CD4-positive, alpha-beta T cell treated with Interleukin-12 subunit alpha and Interleukin-12 subunit beta, for 1 hour (primary cell): ENCODE measurements around the gene RLN3.

ENCODE experiments used
- DNase-seq: peaks from one replicate; pipeline ENCODE4 v3.0.0-alpha.2; 2020

The RLN3 gene, protein sequence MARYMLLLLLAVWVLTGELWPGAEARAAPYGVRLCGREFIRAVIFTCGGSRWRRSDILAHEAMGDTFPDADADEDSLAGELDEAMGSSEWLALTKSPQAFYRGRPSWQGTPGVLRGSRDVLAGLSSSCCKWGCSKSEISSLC

DNA sequence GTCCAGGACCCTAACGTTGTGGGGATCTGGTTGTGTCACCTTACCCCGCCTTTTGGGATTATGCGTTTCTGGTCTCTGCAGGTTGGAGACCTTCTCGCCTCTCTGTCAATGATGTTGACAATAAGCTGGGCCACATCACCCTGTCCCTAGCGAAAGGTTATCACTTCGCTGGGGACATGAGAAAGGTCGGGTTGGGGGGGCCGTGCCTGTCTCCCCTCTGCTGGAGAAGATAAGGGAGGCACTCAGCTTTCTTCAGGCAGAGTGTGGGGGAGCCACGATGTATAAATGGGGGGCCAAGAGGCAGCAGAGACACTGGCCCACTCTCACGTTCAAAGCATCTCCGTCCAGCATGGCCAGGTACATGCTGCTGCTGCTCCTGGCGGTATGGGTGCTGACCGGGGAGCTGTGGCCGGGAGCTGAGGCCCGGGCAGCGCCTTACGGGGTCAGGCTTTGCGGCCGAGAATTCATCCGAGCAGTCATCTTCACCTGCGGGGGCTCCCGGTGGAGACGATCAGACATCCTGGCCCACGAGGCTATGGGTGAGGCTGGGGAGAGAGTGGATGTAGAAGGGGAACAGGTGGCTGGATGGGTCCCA, at the start of gene RLN3:
Gene RLN3, plus strand, starts transcription at position 293 of the 595 bp plus-strand sequence. Its CDS starts 57 bp downstream, at position 350.
- DNase-seq = no peak

DNA sequence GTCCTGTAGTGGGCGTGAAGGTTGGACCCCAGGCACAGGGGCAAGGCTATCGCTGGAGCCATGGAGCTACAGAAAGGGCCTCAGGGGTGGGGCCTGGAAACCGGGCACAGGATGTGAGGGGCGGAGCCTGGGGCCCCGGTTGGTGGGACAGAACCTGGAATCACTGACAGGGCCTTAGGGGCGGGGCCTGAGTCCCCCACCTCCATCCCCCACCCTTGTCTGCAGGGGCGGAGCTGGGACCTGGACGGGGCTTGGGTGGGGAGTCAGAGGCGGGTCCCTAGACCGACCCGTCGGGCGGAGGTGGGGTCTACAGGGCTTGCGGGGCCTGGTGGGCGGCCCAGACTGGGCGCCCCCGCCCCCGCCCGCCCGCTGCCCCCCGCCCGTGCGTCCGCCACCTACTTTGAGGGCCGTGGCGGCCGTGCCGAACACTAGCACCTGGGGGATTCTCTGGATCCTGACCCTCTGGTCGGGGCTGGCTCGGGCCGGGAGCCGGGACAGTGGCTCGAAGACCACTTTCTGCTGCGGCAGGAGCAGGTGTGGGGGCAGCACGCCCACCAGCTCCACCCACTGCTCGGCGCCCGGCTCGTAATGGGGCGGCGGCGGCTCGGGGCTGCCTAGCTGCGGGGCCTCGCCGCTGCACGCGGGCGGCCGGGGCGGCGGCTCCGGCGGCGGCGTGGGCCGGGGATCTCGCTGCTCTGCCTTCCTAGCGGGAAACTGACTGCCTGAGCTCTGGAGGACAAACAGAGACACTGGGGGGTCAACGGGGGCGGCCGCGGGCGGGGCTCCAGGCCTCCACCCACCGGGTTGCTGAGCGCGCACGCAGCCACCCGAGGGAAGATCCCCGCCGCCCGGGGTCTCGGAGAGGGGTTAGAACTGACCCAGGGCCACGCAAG, 49.4 kb upstream of the RLN3 start:
- DNase-seq = peak; percentile 50

- DNase-seq = no peak
Measured at GRCh38 chr19:13979244-13979615, 48.7 kb upstream of the RLN3 start.

GRCh38 chr19:13979686-13980085, 48.3 kb upstream of the RLN3 start:
- DNase-seq = no peak

DNA sequence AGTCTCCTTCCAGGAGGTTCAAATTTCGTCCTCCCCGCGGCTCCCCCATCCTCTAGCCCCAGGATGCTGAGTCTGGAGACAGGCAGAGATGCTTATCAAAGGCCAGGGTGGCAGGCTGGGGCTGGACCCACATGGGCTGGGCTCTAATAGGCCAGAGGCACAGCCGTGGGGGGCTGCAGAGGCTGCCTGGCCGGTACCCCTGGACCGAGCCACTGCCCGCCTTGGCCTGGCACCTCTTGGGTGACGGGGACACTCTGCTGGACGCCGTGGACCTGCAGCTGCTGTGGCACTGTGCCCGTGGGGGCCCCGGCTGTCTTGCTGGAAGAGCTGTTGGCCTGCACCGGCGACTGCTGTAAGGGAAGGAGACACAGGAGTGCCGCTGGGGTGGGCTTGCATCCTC, 47.6 kb upstream of the RLN3 start:
- DNase-seq = no peak

GRCh38 chr19:13981021-13981420, 46.9 kb upstream of the RLN3 start:
- DNase-seq = no peak

DNA sequence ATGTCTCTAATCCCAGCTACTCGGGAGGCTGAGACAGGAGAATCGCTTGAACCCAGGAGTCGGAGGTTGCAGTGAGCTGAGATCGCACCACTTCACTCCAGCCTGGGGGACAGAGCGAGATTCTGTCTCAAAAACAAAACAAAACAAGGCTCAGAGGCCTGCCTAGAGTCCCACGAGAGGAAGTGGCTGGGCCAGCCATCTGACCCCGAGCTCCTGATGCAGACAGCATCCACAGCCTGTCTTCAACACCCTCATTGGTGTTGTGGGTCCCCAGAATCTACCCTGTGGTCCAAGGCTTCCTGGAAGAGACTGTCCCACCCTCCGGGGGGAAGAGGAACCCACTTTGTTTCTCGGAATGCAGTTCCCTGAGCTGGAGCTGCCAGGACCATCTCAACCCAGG, 46.5 kb upstream of the RLN3 start:
- no peak for DNase-seq

DNA sequence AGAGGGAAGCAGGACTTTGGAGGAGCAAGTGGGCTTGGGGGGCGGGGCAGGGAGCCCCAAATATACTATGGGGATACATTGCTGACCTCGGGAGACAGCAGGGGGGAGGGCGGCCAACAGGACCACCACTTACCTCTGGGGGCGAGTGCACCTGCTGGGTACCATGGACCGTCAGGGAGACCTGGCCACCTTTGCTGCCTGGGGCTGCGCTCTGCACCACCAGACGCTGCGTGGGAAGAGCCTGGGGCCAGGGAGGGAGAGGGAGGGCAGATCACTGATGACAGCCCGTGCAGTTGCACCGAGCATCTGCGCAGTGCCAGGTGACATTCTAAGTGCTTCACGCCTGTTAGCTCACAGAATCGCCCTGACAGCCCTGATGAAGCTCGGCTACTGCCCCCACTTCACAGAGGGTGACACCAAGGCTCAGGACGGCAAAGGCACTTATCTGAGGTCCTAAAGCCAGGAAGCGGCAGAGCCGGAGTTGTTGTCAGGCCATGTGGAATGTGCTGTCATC, 45.9 kb upstream of the RLN3 start:
- no peak for DNase-seq

GRCh38 chr19:13982773-13983172, 45.2 kb upstream of the RLN3 start:
- DNase-seq = no peak

DNA sequence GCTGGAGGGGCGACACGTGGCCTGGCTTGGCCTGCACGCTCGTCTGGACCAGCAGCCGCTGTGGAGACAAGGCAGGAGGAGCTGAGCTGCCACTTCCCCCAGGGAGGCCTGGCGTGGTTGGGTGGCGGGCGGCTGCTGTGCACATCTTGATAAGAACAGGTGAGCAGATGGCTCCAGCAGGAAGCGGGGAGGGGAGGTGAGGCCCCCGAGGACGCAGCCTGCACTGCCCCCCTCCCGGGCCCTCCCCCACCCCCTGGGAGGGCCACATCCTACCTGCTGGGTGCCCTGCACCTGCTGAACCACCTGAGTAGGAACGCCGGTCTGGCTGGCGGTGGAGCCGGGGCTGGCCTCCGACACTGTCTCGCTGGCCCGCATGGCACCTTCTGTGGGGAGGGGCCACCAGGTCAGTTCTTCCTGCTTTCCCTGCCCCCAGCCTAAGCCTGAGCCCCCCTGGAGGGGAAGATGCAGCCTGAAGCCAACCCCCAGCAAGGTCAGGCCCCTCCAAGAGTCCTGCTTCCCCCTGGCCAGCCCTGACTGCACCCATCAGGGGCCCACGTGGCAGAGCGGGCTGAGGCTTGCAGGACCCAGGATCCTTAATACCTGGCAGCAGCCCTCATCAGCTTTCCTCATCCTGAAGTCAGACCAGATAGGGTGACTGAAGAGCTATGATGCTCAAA, 44.6 kb upstream of the RLN3 start:
- peak; percentile 54 for DNase-seq

GRCh38 chr19:13984186-13984585, 43.8 kb upstream of the RLN3 start:
- DNase-seq = no peak

- DNase-seq = peak; percentile 50
Measured at GRCh38 chr19:13984875-13985741, 42.8 kb upstream of the RLN3 start.

GRCh38 chr19:13985771-13986347, 42.1 kb upstream of the RLN3 start:
- no peak for DNase-seq

GRCh38 chr19:13986348-13986904, 41.5 kb upstream of the RLN3 start:
- peak; percentile 99 for DNase-seq

DNA sequence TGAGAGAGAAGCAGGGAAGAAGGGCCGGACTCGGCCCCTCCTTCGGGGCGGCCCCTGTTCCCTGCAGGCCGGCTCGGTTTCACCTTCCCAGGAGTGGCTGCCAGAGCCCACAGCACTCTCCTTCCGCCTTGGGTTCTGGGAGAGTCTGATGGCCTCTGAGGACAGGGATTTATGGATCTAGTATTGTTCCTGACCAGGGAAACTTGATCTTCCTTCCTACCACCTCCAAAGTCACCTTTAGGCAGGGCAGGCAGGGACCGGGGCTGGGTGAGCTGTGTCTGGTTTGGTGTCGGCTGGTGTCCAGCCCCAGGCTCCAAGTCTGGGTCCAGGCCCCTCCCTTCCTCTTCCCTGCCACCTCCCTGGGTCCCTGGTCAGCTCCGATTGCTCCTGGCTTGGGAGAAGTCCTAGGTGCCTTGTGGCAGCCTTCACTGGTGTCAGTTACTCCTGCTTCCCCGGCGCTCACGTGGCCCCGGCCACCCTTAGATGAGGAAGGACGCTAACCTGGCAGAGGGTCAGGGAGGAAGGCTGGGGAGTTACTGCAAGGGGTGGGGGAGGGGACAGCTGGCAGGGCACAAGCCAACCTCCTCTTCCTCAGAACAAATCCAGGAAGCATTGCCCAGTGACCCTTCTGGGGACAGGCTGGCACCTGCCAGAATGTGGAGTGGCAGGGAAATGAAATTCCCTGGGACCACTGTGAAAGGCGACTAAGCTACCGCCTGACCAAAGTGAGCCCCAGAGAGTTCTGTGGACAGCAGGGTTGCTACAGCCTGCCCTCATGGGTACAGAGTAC, 40.7 kb upstream of the RLN3 start:
- DNase-seq = no peak

DNA sequence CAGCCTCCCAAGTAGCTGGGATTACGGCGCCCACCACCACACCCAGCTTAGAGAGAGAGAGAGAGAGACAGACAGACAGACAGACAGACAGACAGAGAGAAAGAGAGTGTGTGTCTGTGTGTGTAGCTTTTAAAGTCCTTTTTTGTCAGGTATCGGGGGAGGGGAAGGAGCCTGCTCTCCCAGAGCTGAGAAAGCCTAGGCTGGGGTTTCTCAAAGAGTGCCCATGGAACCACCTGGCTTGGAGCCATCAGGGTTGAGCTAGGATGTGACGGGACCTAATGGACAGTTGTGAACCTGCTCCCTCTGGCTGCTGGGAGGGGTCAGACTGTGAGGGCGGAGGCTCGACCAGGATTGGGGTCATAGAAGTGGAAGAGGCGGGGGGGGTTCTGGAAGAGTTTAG, 38.5 kb upstream of the RLN3 start:
- DNase-seq = no peak

DNA sequence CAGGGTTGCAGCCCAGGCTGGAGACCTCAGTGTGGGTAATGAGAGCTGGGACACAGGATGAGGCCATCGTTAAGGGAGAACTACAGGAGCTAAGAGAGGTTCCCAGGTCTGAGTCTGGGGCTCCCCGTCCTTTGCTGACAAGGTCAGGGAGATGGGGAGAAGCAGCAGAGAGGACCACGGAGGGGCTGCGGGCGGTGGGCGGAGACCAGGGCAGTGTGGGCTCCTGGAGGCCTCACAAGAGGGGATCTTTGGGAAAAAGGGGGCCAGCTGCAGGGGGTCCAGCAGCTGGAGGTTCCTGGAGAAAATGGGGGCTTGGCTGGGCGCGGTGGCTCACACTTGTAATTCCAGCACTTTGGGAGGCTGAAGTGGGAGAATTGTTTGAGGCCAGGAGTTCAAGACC, 37.9 kb upstream of the RLN3 start:
- no peak for DNase-seq

- DNase-seq = no peak
Measured at GRCh38 chr19:13992025-13992424, 35.9 kb upstream of the RLN3 start.

DNA sequence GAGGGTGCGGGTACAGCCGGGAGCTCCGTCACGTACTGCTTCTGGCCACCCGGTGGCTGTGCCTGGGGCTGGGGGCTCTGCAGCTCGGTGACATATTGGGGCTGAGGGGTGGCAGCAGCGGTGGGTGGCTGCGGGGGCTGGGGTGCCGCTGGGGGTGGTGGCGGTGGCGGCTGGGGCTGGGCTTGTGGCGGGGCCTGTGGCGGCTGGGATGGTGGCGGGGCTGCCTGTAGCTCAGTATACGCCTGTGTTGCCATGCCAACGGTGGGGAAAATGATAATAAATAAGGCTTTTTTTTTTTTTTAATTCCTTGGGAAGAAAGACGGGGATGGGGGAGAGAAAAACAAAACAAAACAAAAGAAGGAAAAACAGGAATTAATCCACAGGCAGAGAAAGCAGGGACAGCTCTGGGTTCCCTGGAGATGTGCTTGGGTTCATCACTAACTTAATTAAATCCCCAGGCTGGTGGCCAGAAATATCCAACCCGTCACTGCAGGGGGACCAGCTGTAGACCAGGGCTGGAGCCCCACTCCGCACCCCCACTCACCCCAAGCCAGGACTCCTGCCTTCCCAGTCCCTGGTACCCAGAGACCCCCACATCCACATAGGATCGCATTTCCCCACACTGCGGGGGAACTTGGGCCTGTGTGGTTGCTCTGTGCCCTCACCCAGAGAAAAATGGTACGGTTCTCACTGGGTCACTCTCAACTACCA, 34.2 kb upstream of the RLN3 start:
- DNase-seq = no peak
